Astrocyte of the cerebellum (primary cell): ENCODE results near the gene MYO1A.
"Not testable (repeated sequence)": the region's sequence is repeated elsewhere in the genome, so short reads cannot be mapped to it uniquely, and the experiment has no call there.

ENCODE experiments used
- DNase-seq: peaks from one replicate; pipeline ENCODE4 v3.0.0-alpha.2; 2011; ENCODE audit warnings: low read depth
- H3K4me3 ChIP-seq: 2 replicates; pipeline ENCODE4 v1.5.1; 2011; ENCODE audit warnings: mild to moderate bottlenecking, low read depth, low read length, moderate library complexity
- in situ Hi-C: cut with HindIII; loops from 2 replicates; pipeline ENCODE4 v1.10.0; 2017; ENCODE audit warnings: low sequenced_read_pairs
- TF ChIP-seq, protein P1 (sequence below): IDR thresholded peaks from 2 replicates; pipeline ENCODE4 v1.5.1; 2012; ENCODE audit warnings: low read length, low read depth, moderate library complexity, mild to moderate bottlenecking; ENCODE audit errors: missing control alignments

The MYO1A gene

DNA sequence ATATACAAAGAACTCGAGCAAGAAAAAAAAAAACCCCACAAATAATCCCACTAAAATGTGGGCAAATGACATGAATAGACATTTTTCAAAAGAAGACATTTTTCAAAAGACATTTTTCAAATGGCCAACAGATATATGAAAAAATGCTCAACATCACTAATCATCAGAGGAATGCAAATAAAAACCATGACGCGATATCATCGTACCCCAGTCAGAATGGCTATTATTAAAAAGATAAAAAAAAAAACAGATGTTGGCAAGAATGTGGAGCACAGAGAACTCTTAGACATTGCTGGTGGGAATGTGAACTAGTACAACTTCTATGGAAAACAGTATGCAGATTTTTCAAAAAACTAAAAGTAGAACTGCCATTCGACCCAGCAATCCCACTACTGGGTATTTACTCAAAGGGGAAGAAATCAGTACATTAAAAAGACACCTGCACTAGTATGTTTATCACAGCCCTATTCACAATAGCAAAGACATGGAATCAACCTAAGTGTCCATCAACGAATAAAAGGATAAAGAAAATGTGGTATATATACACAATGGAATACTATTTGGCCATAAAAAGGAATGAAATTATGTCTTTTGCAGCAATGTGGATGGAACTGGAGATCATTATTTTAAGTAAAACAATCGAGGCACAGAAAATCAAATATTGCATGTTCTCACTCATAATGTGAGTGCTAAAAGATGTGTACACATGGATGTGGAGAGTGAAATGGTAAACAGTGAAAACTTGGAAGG, 59.9 kb downstream of the MYO1A start:
- H3K4me3 ChIP-seq: no peak overlapping the region
- in situ Hi-C loops: no loop called here
- TF ChIP-seq, protein P1, sequence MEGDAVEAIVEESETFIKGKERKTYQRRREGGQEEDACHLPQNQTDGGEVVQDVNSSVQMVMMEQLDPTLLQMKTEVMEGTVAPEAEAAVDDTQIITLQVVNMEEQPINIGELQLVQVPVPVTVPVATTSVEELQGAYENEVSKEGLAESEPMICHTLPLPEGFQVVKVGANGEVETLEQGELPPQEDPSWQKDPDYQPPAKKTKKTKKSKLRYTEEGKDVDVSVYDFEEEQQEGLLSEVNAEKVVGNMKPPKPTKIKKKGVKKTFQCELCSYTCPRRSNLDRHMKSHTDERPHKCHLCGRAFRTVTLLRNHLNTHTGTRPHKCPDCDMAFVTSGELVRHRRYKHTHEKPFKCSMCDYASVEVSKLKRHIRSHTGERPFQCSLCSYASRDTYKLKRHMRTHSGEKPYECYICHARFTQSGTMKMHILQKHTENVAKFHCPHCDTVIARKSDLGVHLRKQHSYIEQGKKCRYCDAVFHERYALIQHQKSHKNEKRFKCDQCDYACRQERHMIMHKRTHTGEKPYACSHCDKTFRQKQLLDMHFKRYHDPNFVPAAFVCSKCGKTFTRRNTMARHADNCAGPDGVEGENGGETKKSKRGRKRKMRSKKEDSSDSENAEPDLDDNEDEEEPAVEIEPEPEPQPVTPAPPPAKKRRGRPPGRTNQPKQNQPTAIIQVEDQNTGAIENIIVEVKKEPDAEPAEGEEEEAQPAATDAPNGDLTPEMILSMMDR: no peak
- no peak for DNase-seq

DNA sequence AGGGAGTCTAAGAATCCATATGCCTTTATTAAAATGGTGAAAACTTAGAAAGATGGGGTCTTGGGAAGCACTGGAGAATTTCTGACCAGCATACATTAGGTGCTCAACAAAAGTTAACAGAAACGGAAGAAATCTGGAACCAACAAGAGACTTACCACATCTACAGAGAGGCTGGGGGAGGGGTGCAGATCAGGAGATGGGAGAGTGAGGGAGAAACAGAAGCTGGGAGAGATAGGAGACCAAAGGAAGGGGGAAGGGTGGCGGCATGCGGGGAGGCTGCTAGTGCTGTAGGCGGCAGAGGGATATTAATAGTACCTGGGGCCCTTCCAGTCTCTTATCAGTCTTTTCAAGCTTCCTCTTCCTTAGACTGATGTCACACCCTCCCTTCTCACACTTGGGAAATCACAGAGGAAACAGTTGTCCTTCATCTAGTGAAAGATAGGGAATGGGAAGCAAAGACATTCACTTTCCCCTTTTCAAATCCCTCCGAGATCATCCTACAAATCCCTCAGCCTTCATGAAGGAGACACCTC, 61.7 kb downstream of the MYO1A start:
- TF ChIP-seq, protein P1: no peak
- no peak for DNase-seq
- H3K4me3 ChIP-seq: no peak overlapping the region
- in situ Hi-C loops: no loop called here

DNA sequence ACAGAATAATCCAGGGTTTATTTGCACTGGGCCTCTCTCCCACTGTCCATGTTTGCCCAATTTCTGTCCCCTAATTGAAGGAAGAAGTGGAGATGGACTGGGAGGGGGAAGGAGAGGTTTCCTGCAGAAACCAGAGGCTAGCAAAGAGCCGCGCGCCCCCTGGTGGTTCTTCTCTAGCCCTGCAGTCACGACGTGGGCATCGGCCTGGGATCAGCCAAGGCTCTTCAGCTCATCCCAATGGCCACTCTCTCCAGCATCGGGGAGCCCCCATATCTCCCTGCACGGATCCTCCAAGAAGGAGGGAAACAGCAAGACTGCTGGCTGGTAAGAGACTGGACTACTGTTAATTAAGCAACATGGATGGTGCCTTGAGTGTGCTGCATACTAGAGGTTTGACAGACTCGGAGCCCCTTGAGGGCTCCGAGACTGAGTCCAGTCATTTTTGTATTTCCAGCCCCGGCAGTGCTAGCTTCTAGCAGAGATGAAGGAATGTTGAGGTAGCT, 62.3 kb downstream of the MYO1A start:
- H3K4me3 ChIP-seq: no peak overlapping the region
- TF ChIP-seq, protein P1: peak; percentile 96
- in situ Hi-C loops: no loop called here
- DNase-seq: peak; percentile 44

DNA sequence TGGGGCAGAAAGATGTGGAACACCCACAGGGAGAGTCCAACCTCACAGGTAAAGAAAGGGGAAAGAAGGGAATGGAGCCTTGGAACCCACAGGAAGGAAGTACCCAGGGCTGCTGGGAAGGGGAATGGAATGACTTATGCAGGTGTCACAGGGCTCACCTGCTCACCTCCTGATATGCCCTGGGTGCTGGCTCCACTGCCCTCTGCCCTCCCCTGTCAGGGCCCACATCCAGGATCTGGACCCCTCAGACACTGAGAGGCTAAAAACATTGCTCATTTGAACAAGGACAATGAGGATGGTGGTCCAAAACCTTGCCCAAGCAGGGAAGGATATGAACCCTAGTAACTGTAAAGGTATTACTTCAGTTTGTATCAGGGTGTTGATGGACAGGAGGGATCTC, 62.9 kb downstream of the MYO1A start:
- H3K4me3 ChIP-seq: no peak overlapping the region
- in situ Hi-C loops: no loop called here
- DNase-seq: no peak
- TF ChIP-seq, protein P1: no peak

DNA sequence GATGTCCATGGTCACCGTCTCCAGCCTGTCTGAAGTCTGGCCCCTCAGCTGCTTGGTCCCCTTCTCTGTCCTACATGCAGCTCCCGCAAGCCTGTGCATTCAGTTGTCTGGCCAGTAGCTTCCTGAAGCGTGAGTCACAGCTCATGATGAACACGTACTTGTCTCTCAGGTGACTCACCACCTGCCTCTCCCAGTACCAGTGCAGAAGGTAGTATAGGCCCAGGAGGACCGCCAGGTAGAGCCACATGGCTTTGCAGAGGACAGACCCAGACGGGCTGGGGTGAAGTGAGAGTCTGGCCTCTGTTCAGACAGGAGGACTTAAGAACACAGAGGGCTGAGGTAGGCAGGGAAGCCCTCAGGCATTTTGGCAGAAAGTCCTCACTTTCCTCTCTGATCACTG, 64.2 kb downstream of the MYO1A start:
- DNase-seq, in situ Hi-C loops, H3K4me3 ChIP-seq: not testable (repeated sequence)

DNA sequence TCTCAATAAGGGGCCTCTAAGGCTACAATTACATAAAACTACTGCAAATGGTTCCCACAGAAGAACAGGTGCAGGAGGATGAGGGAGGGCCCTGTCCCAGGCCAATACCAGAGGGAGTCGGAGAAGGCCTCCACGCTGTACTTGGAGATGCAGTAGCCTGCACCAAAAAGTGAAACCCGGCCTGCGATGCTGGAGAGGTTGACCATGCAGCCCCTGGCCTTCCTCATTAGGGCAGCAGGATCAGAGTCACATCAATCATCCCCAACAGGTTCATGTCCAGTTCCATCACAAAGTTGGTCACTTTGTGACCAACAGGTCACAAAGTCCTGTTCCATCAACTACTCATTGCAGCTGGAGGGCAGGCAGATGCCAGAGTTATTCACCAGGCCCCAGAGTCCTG, 66.5 kb downstream of the MYO1A start:
- DNase-seq: no peak
- in situ Hi-C loops: no loop called here
- TF ChIP-seq, protein P1: no peak
- H3K4me3 ChIP-seq: no peak overlapping the region

DNA sequence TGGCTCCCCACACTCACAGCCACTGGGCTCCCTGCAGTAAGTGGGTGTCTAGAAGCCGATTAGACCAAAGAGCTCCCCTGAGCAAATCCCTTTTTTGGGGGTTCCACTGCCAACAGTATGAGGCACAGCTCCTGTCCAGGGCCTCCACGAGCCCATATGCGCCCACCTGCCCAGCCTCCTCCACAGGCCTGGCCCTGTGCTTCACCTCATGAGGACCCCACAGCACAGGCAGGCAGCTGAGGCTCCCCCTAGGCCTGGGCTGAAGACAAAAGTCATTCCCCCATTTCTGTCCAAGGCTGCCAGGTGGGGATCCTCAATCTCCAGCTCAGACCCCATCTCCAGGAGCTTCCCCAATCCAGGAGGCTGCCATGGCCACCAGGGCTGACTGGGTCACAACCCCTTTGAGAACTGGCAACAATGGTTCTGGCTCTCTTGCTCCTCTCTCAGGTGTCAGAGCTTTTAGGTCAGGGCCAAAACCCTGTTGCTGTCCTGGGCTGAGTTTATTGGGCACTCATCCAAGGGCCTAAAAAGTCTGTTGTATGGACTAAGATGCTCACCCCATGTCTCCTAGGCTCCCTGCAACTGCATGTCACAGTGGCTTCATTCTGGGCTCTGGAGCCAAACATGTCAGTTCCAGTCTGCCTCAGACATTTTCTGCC, 67.2 kb downstream of the MYO1A start:
- in situ Hi-C loops, H3K4me3 ChIP-seq, DNase-seq: not testable (repeated sequence)
